GM12892 (cell line): Measurements from ENCODE around the gene SRRM1.

Experiments
- POLR2A ChIP-seq: IDR thresholded peaks from 2 replicates; pipeline ENCODE4 v1.6.1; 2011; ENCODE audit warnings: low read depth, low read length, control low read depth
- POLR2AphosphoS5 ChIP-seq: IDR thresholded peaks from 2 replicates; pipeline ENCODE4 v1.6.1; 2011; ENCODE audit warnings: low read depth, low read length, control low read depth

GRCh38 chr1:24609949-24610517 lies 33.1 kb upstream of the SRRM1 start:
- no peak for TF ChIP-seq POLR2A
- TF ChIP-seq POLR2AphosphoS5, result no peak
